Liver (tissue), 9 donors: ENCODE data around the gene ATP6AP1. TPM values are rescaled to one million over a fixed set of nuclear protein-coding genes. Genes with fewer than 3 reads are reported as not detected.

Source experiments
- DNase-seq: peaks from one replicate; pipeline ENCODE4 v3.0.0-alpha.2; 2017; ENCODE audit warnings: low spot score
- H3K27ac ChIP-seq, 2 donors: one replicate each; pipeline ENCODE4 v1.7.0; 2013; ENCODE audit warnings: inconsistent platforms in 2 of 2, low read length in 2 of 2, control low read depth in 1 of 2, low read depth in 1 of 2, mild to moderate bottlenecking in 1 of 2
- H3K27me3 ChIP-seq, 4 donors: one replicate each; pipeline versions ENCODE4 v1.6.1 to v1.7.0; 2013; ENCODE audit warnings: low read length in 3 of 4, inconsistent platforms in 1 of 4, mild to moderate bottlenecking in 1 of 4, moderate library complexity in 1 of 4; ENCODE audit not compliant: control insufficient read depth in 4 of 4, insufficient read depth in 4 of 4
- H3K36me3 ChIP-seq, 4 donors: one replicate each; pipeline versions ENCODE4 v1.6.1 to v1.7.0; 2013; ENCODE audit warnings: low read length in 3 of 4, mild to moderate bottlenecking in 3 of 4, low read depth in 1 of 4, moderate library complexity in 1 of 4; ENCODE audit not compliant: control insufficient read depth in 4 of 4, insufficient read depth in 3 of 4
- H3K4me1 ChIP-seq, 4 donors: one replicate each; pipeline versions ENCODE4 v1.6.1 to v1.7.0; 2013; ENCODE audit warnings: low read length in 3 of 4, mild to moderate bottlenecking in 3 of 4, moderate library complexity in 1 of 4; ENCODE audit not compliant: control insufficient read depth in 4 of 4, insufficient read depth in 4 of 4
- H3K4me3 ChIP-seq, 3 donors: one replicate each; pipeline versions ENCODE4 v1.6.1 to v1.7.0; 2013; ENCODE audit warnings: low read length in 3 of 3, control low read depth in 1 of 3, low read depth in 1 of 3, mild to moderate bottlenecking in 1 of 3
- H3K9ac ChIP-seq, 2 donors: one replicate each; pipeline ENCODE4 v1.7.0; 2013; ENCODE audit warnings: low read length in 2 of 2, mild to moderate bottlenecking in 2 of 2, moderate library complexity in 2 of 2, control low read depth in 1 of 2, low read depth in 1 of 2
- H3K9me3 ChIP-seq, 4 donors: one replicate each; pipeline versions ENCODE4 v1.6.1 to v1.7.0; 2013; ENCODE audit warnings: low read length in 3 of 4; ENCODE audit not compliant: control insufficient read depth in 4 of 4
- EGR1 ChIP-seq, 2 donors: IDR thresholded peaks; 2 replicates each; pipeline ENCODE4 v1.6.1; 2016 to 2018; ENCODE audit warnings: antibody characterized with exemption in 2 of 2, low read depth in 2 of 2
- FOXA1 ChIP-seq: IDR thresholded peaks from 2 replicates; pipeline ENCODE4 v1.6.1; 2016; ENCODE audit warnings: antibody characterized with exemption
- FOXA2 ChIP-seq: IDR thresholded peaks from 2 replicates; pipeline ENCODE4 v1.6.1; 2016; ENCODE audit warnings: antibody characterized with exemption
- GABPA ChIP-seq, 2 donors: IDR thresholded peaks in 1 of 2; conservative IDR thresholded peaks in 1 of 2; 2 replicates each; pipeline ENCODE4 v1.6.1; 2016; ENCODE audit warnings: antibody characterized with exemption in 2 of 2, mild to moderate bottlenecking in 1 of 2, moderate library complexity in 1 of 2
- HNF4A ChIP-seq, 2 donors: conservative IDR thresholded peaks; 2 replicates each; pipeline ENCODE4 v1.6.1; 2016; ENCODE audit warnings: antibody characterized with exemption in 2 of 2, mild to moderate bottlenecking in 2 of 2
- NR2F2 ChIP-seq: IDR thresholded peaks from 2 replicates; pipeline ENCODE4 v1.6.1; 2016; ENCODE audit warnings: antibody characterized with exemption
- RAD21 ChIP-seq, 2 donors: IDR thresholded peaks; 2 replicates each; pipeline ENCODE4 v1.6.1; 2016; ENCODE audit warnings: antibody characterized with exemption in 2 of 2, mild to moderate bottlenecking in 2 of 2
- TAF1 ChIP-seq: conservative IDR thresholded peaks from 2 replicates; pipeline ENCODE4 v1.6.1; 2016; ENCODE audit warnings: antibody characterized with exemption, mild to moderate bottlenecking
- WGBS: extraction: QIAGEN DNeasy Blood & Tissue Kit; methylation state at CpG from one replicate; pipeline ENCODE4 v1.1.7; 2013; 5-methylcytosine and 5-hydroxymethylcytosine counted together
- polyA plus RNA-seq, 2 donors: library from polyadenylated mRNA; stranded (reverse) in 1 of 2; unstranded in 1 of 2; fragments of 200-250 nt in 1 of 2; fragments of >200 nt in 1 of 2; fragmentation: Nextera tagmentation in 1 of 2; extraction: Ambion mirVana in 1 of 2; gene quantifications; one replicate each; pipeline versions ENCODE4 v1.2.1 to v1.2.3, GENCODE V29; 2013 to 2015
- total RNA-seq, 2 donors: library from RNA; depleted of rRNA; stranded (reverse); fragments of >200 nt; gene quantifications; one replicate each; pipeline ENCODE4 v1.2.3, GENCODE V29; 2014
- TF ChIP-seq, protein P1 (sequence below): IDR thresholded peaks from 2 replicates; pipeline ENCODE4 v1.6.1; 2016; ENCODE audit warnings: antibody characterized with exemption, mild to moderate bottlenecking
- TF ChIP-seq, protein P2 (sequence below): IDR thresholded peaks from 2 replicates; pipeline ENCODE4 v1.6.1; 2016; ENCODE audit warnings: antibody characterized with exemption
- TF ChIP-seq, protein P3 (sequence below): IDR thresholded peaks from 2 replicates; pipeline ENCODE4 v1.6.1; 2016; ENCODE audit warnings: antibody characterized with exemption
- donor health status: healthy.
- donor health status: healthy.
- donor health status: healthy.
- donor health status: healthy.
- donor health status: healthy.

ATP6AP1 gene
- total and polyA plus RNA-seq, 4 donors = 35.2 to 43.3 (median 40.8) TPM

DNA sequence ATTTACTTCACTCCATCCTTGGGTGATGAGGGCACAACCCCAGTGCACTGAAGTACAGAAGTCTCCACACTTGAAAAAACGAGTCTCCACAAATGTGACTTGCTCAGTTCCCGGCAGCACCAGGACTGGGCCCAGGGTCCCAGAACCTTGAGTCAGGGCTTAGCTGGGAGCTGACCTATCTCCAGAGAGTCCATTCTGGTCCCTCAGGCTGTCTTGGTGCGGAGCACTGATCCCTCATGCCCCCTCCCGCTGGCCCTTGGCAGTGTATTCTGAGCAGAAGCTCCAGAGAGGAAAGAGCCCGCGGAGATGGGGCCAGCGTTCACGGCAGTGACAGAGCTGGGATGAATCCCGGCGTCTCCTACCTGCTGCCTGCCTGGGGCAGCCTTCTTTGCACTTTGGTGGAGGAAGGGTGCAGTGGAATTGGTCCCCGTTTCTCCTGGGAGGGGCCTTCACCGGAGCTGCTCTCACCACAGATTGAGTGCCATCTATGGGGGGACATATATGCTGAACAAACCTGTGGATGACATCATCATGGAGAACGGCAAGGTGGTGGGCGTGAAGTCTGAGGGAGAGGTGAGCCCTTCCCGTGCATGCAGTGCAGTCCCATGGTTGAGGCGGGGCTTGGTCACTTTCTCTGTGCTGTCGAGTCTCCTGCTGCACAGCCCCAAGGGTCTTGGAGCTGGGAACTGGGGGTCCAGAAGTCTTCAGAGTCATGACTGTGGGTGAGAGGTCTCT lies 12.3 kb downstream of the ATP6AP1 start:
- no peak overlapping the region for H3K27ac ChIP-seq
- peaks cover 14 to 30% (median 22%) of the 10 kb centered on the region in 4 donors for H3K4me1 ChIP-seq
- no peaks in the 10 kb centered on the region for H3K27me3 ChIP-seq
- 92% methylated on average over 17 of the region's 17 CpGs for WGBS
- no peak for DNase-seq
- H3K36me3 ChIP-seq = peaks cover 0 to 7% (median 2%) of the 10 kb centered on the region in 4 donors
- TF ChIP-seq TAF1 = no peak
- no peak for TF ChIP-seq HNF4A (conservative IDR thresholded peaks at IDR 0.05)
- no peak for TF ChIP-seq RAD21 (IDR thresholded peaks at IDR 0.05)
- TF ChIP-seq, protein P1, sequence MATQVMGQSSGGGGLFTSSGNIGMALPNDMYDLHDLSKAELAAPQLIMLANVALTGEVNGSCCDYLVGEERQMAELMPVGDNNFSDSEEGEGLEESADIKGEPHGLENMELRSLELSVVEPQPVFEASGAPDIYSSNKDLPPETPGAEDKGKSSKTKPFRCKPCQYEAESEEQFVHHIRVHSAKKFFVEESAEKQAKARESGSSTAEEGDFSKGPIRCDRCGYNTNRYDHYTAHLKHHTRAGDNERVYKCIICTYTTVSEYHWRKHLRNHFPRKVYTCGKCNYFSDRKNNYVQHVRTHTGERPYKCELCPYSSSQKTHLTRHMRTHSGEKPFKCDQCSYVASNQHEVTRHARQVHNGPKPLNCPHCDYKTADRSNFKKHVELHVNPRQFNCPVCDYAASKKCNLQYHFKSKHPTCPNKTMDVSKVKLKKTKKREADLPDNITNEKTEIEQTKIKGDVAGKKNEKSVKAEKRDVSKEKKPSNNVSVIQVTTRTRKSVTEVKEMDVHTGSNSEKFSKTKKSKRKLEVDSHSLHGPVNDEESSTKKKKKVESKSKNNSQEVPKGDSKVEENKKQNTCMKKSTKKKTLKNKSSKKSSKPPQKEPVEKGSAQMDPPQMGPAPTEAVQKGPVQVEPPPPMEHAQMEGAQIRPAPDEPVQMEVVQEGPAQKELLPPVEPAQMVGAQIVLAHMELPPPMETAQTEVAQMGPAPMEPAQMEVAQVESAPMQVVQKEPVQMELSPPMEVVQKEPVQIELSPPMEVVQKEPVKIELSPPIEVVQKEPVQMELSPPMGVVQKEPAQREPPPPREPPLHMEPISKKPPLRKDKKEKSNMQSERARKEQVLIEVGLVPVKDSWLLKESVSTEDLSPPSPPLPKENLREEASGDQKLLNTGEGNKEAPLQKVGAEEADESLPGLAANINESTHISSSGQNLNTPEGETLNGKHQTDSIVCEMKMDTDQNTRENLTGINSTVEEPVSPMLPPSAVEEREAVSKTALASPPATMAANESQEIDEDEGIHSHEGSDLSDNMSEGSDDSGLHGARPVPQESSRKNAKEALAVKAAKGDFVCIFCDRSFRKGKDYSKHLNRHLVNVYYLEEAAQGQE = no peak
- TF ChIP-seq NR2F2 = no peak
- no peak for TF ChIP-seq FOXA2
- TF ChIP-seq, protein P2, sequence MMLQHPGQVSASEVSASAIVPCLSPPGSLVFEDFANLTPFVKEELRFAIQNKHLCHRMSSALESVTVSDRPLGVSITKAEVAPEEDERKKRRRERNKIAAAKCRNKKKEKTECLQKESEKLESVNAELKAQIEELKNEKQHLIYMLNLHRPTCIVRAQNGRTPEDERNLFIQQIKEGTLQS = no peak
- no peak for TF ChIP-seq GABPA (IDR thresholded peaks at IDR 0.05 in 1 of 2, conservative IDR thresholded peaks at IDR 0.05 in 1 of 2)
- no peak overlapping the region for H3K4me3 ChIP-seq
- H3K9ac ChIP-seq = no peak overlapping the region
- H3K9me3 ChIP-seq = no peaks in the 10 kb centered on the region

DNA sequence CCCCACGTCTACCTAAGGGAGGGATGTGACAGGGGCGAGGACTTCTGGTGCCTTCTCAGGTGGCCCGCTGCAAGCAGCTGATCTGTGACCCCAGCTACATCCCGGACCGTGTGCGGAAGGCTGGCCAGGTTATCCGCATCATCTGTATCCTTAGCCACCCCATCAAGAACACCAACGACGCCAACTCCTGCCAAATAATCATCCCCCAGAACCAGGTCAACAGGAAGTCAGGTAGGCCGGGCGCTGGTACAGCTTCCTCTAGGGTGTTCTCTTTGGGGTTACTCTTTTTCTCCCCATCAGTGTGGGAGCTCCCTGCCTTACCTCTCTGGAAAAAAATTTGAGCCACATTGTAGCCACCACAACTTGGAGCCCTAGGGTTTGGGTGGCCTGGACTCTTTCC lies 13.1 kb downstream of the ATP6AP1 start:
- Histone ChIP-seq H3K4me3 (no peak overlapping the region), H3K27me3 (no peaks in the 10 kb centered on the region), H3K27ac (no peak overlapping the region), H3K4me1 (peaks cover 14 to 30% (median 22%) of the 10 kb centered on the region in 4 donors), H3K9me3 (no peaks in the 10 kb centered on the region), H3K36me3 (peaks cover 0 to 7% (median 2%) of the 10 kb centered on the region in 4 donors), H3K9ac (no peak overlapping the region)
- TF ChIP-seq GABPA (IDR thresholded peaks at IDR 0.05 in 1 of 2, conservative IDR thresholded peaks at IDR 0.05 in 1 of 2) = no peak
- TF ChIP-seq, protein P3, sequence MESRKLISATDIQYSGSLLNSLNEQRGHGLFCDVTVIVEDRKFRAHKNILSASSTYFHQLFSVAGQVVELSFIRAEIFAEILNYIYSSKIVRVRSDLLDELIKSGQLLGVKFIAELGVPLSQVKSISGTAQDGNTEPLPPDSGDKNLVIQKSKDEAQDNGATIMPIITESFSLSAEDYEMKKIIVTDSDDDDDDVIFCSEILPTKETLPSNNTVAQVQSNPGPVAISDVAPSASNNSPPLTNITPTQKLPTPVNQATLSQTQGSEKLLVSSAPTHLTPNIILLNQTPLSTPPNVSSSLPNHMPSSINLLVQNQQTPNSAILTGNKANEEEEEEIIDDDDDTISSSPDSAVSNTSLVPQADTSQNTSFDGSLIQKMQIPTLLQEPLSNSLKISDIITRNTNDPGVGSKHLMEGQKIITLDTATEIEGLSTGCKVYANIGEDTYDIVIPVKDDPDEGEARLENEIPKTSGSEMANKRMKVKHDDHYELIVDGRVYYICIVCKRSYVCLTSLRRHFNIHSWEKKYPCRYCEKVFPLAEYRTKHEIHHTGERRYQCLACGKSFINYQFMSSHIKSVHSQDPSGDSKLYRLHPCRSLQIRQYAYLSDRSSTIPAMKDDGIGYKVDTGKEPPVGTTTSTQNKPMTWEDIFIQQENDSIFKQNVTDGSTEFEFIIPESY = no peak
- TF ChIP-seq RAD21 (IDR thresholded peaks at IDR 0.05) = no peak
- TF ChIP-seq, protein P2 = no peak
- no peak for TF ChIP-seq EGR1 (IDR thresholded peaks at IDR 0.05; ENCODE audit: low read depth in 2 of 2)
- TF ChIP-seq FOXA1 = no peak
- TF ChIP-seq NR2F2 = no peak
- 91% methylated on average over 11 of the region's 11 CpGs for whole genome bisulfite sequencing
- DNase-seq = no peak
